Effector memory CD8-positive, alpha-beta T cell (primary cell): Measurements from ENCODE around the gene ZNF43.
A peak's percentile ranks its signal among the peaks of the same experiment; 100 is the strongest.
"Not testable (repeated sequence)": the region's sequence is repeated elsewhere in the genome, so short reads cannot be mapped to it uniquely, and the experiment has no call there.

ENCODE experiments used
- ATAC-seq: fragments of 150-1000 bp; cut with Tn5 transposase; replicated peaks from 2 replicates; pipeline ENCODE4 v1.10.0; 2021; ENCODE audit warnings: mild to moderate bottlenecking, moderate library complexity
- DNase-seq, 3 experiments: peaks; one replicate each; pipeline ENCODE4 v3.0.0; 2021
- H3K27ac Mint-ChIP-seq, 2 donors: one replicate each; pipeline ENCODE4 v1.8.0; 2022; ENCODE audit warnings: mild to moderate bottlenecking in 2 of 2, mixed read lengths in 2 of 2, moderate library complexity in 2 of 2
- H3K27me3 Mint-ChIP-seq, 2 donors: one replicate each; pipeline ENCODE4 v1.8.0; 2022; ENCODE audit warnings: mixed read lengths in 2 of 2
- H3K36me3 Mint-ChIP-seq: one replicate; pipeline ENCODE4 v1.8.0; 2022; ENCODE audit warnings: mild to moderate bottlenecking, moderate library complexity, mixed read lengths; ENCODE audit not compliant: insufficient read depth
- H3K4me1 Mint-ChIP-seq, 2 donors: one replicate each; pipeline ENCODE4 v1.8.0; 2022; ENCODE audit warnings: low read depth in 2 of 2, mixed read lengths in 2 of 2
- H3K4me3 Mint-ChIP-seq, 2 donors: one replicate each; pipeline ENCODE4 v1.8.0; 2022; ENCODE audit warnings: mild to moderate bottlenecking in 2 of 2, mixed read lengths in 2 of 2, moderate library complexity in 2 of 2
- H3K9me3 Mint-ChIP-seq, 2 donors: one replicate each; pipeline ENCODE4 v1.8.0; 2022; ENCODE audit warnings: mixed read lengths in 2 of 2

ZNF43 gene

DNA sequence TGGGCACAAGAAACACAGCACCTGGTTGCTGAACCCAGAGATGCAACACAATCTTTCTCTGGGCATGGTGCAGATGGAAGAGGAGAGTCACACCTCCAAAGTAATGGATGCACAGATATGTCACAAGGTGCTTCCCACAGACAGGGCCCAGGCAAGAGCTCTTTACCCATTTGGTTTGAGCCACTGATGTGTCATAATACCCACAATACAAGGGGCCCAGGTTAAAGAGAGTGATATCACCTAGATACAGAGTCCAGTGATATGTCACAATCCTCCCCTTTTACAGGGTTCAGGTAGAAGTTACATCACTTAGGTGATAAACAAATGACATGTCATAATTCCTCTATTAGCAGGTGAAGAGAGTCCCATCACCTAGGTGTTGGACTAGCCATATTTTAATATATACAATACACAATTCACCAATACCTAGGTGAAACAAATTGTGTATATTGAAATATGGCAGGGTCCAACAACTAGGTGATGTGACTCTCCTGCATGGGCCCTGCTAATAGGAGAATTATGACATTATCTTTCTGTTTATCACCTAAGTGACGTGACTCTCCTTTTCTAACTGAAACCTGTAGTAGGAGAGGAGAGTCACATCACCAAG, 5.6 kb upstream of the ZNF43 start:
- DNase-seq (no peak), ATAC-seq (no peak)

DNA sequence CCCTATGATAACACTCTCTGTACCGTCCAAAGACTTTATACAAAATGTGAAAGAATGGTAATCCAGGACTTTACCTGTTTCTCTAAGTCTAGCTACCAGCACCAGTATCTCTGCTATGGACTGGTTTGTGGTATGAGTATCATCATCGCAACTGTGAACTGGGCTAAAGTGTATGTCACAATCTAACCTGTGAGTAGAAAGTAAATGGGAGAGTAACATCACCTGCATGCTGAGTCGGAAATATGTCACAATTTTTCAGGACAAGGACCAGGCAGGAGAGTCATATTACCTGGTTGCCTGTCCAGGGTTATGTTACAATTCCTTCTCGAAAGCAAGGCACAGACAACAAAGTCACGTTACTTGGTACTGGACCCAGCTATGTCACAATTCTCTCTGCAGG, 5.1 kb upstream of the ZNF43 start:
- ATAC-seq (no peak), DNase-seq (no peak)
- H3K27ac Mint-ChIP-seq = no peak overlapping the region
- H3K27me3 Mint-ChIP-seq = no peaks in the 10 kb centered on the region
- H3K9me3 Mint-ChIP-seq = no peaks in the 10 kb centered on the region
- H3K36me3 Mint-ChIP-seq = peaks cover 21% of the 10 kb centered on the region
- H3K4me1 Mint-ChIP-seq = peaks cover 0 to 1% of the 10 kb centered on the region in 2 donors
- no peak overlapping the region for H3K4me3 Mint-ChIP-seq

More for the DNA sequence above, 5.6 kb upstream of the ZNF43 start:
- Mint-ChIP-seq H3K27ac (no peak overlapping the region), H3K4me1 (peaks cover 0 to 1% of the 10 kb centered on the region in 2 donors), H3K4me3 (no peak overlapping the region), H3K9me3 (no peaks in the 10 kb centered on the region), H3K36me3 (peaks cover 16% of the 10 kb centered on the region), H3K27me3 (no peaks in the 10 kb centered on the region)

DNA sequence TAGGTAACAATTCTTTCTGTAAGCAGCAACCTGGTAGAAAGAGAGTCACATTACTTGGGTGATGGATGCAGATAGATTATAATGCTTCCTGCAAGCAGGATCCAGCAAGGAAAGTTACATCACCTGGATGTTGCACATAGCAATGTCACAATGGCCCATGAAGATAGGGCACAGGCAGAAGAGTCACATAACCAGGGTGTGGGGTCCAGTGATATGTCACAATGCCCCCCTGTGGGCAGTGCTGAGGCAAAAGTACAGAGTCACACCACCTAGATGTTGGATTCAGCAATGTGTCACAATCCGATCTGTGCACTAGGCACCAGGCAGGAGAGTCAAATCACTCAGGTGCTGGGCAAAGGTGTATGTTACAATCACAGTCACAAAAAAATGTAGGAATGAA, 4.0 kb upstream of the ZNF43 start:
- Mint-ChIP-seq H3K27me3 (no peaks in the 10 kb centered on the region), H3K27ac (no peak overlapping the region), H3K4me1 (peaks cover 5 to 8% of the 10 kb centered on the region in 2 donors), H3K36me3 (peaks cover 32% of the 10 kb centered on the region), H3K4me3 (no peak overlapping the region), H3K9me3 (no peaks in the 10 kb centered on the region)
- ATAC-seq = no peak
- DNase-seq = no peak

DNA sequence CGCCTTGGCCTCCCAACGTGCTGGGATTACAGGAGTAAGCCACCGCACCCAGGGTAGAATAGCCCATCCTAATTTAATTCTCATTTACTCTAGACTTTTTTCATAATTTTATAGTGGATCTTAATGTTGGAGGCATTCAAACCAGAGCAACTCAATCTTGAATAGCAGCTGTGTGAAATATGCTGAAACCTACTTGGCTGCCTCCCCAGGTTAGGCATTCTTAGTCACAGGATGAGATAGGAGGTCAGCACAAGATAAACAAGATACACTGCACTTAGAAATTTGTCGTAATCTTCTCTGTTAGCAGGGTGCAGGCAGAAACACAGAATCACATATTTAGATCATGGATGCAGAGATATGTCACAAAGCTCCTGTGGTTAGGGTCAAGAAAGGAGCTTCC, 2.7 kb upstream of the ZNF43 start:
- DNase-seq = no peak
- no peak overlapping the region for H3K27ac Mint-ChIP-seq
- ATAC-seq = no peak
- H3K4me1 Mint-ChIP-seq = peaks cover 14 to 16% of the 10 kb centered on the region in 2 donors
- H3K4me3 Mint-ChIP-seq = no peak overlapping the region
- peaks cover 30% of the 10 kb centered on the region for H3K36me3 Mint-ChIP-seq
- H3K27me3 Mint-ChIP-seq = no peaks in the 10 kb centered on the region
- H3K9me3 Mint-ChIP-seq = no peaks in the 10 kb centered on the region

DNA sequence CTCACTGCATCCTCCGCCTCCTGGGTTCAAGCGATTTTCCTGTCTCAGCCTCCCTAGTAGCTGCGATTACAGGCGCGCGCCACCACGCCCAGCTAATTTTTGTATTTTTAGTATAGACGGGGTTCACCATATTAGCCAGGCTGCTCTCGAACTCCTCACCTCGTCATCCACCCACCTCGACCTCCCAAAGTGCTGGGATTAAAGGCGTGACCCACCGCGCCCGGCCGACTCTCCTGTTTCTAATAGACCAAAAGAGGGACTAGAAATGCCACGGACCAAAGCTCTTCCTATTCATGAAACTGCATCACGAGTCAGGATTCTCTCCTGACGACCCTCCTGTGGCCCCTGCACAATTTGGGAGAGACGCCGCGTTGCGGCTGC, 563 bp downstream of the ZNF43 start:
- ATAC-seq (no peak), DNase-seq (peak in 1 of 3 experiments; percentile 8)
- H3K27ac Mint-ChIP-seq = peak overlapping the region; percentile 97 to 100
- H3K36me3 Mint-ChIP-seq = peaks cover 24% of the 10 kb centered on the region
- H3K27me3 Mint-ChIP-seq = no peaks in the 10 kb centered on the region
- peaks cover 23 to 29% of the 10 kb centered on the region in 2 donors for H3K4me1 Mint-ChIP-seq
- H3K4me3 Mint-ChIP-seq = peak overlapping the region; percentile 95 to 100
- no peaks in the 10 kb centered on the region for H3K9me3 Mint-ChIP-seq

DNA sequence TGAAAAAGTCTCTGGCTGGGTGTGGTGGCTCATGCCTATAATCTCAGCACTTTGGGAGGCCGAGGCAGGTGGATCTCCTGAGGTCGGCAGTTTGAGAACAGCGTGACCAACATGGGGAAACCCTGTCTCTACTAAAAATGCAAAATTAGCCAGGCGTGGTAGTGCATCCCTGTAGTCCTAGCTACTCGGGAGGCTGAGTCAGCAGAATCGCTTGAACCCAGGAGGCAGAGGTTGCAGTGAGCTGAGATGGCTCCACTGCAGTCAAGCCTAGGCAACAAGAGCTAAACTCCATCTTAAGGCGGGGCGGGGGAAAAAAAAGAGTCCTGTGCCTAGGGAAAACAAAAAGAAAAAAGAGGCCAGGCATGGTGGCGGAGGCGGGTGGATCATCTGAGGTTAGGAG, 2.2 kb downstream of the ZNF43 start:
- ATAC-seq (no peak), DNase-seq (no peak)
- Mint-ChIP-seq H3K27ac (peak overlapping the region; percentile 38 to 100), H3K4me3 (peak overlapping the region; percentile 95 to 100), H3K4me1 (peaks cover 29 to 38% of the 10 kb centered on the region in 2 donors), H3K9me3 (no peaks in the 10 kb centered on the region), H3K36me3 (peaks cover 24% of the 10 kb centered on the region), H3K27me3 (no peaks in the 10 kb centered on the region)

DNA sequence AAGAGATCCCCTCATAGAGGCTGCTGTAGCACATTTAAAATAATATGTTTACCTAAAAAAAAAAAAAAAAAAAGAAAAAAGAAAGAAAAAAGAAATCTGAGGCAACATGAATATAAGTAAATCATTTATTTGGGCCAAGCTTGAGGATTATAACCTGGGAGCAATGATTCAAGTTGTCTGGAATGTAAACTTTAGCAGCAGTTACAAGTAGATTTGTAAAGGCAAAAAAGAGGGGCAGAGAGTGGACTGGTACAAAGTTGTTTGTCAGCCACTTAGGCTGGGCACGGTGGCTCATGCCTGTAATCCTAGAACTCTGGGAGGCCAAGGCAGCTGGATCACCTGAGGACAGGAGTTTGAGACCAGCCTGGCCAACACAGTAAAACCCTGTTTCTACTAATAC, 11.3 kb downstream of the ZNF43 start:
- ATAC-seq (no peak), DNase-seq (no peak)
- Mint-ChIP-seq H3K27ac (peak overlapping the region in 1 of 2 donors; percentile 29), H3K9me3 (no peaks in the 10 kb centered on the region), H3K4me1 (peaks cover 3 to 5% of the 10 kb centered on the region in 2 donors), H3K27me3 (no peaks in the 10 kb centered on the region), H3K4me3 (no peak overlapping the region), H3K36me3 (peaks cover 11% of the 10 kb centered on the region)

DNA sequence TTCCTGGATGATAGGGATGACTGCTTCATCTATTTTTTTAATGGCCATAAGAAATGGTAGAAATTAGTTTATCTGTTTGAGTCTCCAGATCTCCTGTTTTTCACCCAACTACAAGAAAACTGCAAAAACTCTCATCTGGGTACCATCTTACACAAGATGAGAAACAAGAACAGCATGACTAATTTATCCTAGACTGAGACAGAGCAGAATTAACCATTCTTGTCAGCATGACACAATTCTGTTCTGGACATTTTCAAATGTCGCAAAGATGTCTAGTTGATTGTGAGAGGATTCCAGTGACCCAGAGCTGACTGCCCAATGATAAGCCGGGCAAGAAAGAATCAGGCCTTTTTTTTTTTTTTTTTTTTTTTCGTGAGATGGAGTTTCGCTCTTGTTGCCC, 12.8 kb downstream of the ZNF43 start:
- Mint-ChIP-seq H3K4me3 (no peak overlapping the region), H3K27me3 (no peaks in the 10 kb centered on the region), H3K4me1 (peaks cover 2 to 7% of the 10 kb centered on the region in 2 donors), H3K27ac (no peak overlapping the region), H3K36me3 (peaks cover 20% of the 10 kb centered on the region), H3K9me3 (peaks cover 0 to 1% of the 10 kb centered on the region in 2 donors)
- no peak for ATAC-seq
- no peak for DNase-seq

DNA sequence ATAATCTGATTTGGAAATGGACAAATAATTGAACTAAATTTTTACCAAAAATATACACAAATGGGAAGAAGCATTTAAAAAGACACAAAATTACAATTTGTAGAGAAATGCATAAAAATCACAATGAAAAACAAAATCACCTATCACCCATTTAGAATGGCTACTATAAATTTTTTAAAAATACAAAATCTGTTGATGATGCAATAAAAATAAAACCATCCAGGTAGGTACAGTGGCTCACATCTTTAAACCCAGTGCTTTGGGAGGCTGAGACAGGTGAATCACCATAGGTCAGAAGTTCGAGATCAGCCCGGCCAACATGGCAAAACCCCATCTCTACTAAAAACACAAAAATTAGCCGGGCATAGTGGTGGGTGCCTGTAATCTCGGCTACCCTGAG, 23.5 kb downstream of the ZNF43 start:
- Mint-ChIP-seq H3K9me3 (no peaks in the 10 kb centered on the region), H3K27me3 (no peaks in the 10 kb centered on the region), H3K4me3 (no peak overlapping the region)

DNA sequence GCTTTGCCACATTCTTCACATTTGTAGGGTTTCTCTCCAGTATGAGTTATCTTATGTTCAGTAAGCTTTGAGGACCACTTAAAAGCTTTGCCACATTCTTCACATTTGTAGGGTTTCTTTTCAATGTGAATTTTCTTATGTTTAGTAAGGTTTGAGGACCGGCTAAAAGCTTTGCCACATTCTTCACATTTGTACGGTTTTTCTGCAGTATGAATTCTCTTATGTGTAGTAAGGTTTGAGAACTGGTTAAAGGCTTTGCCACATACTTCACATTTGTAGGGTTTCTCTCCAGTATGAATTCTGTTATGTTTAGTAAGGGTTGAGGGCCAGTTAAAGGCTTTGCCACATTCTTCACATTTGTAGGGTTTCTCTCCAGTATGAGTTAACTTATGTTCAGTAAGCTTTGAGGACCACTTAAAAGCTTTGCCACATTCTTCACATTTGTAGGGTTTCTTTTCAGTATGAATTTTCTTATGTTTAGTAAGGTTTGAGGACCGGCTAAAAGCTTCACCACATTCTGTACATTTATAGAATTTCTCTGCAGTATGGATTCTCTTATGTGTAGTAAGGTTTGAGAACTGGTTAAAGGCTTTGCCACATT, 27.5 kb downstream of the ZNF43 start:
- not testable (repeated sequence) for H3K27me3 Mint-ChIP-seq, H3K27ac Mint-ChIP-seq, H3K9me3 Mint-ChIP-seq, H3K4me1 Mint-ChIP-seq, DNase-seq, ATAC-seq, H3K4me3 Mint-ChIP-seq
- H3K36me3 Mint-ChIP-seq = peaks cover 48% of the 10 kb centered on the region

More for the DNA sequence above, 23.5 kb downstream of the ZNF43 start:
- Mint-ChIP-seq H3K4me1 (no peaks in the 10 kb centered on the region), H3K36me3 (peaks cover 81% of the 10 kb centered on the region), H3K27ac (no peak overlapping the region)
- ATAC-seq (no peak), DNase-seq (no peak)

DNA sequence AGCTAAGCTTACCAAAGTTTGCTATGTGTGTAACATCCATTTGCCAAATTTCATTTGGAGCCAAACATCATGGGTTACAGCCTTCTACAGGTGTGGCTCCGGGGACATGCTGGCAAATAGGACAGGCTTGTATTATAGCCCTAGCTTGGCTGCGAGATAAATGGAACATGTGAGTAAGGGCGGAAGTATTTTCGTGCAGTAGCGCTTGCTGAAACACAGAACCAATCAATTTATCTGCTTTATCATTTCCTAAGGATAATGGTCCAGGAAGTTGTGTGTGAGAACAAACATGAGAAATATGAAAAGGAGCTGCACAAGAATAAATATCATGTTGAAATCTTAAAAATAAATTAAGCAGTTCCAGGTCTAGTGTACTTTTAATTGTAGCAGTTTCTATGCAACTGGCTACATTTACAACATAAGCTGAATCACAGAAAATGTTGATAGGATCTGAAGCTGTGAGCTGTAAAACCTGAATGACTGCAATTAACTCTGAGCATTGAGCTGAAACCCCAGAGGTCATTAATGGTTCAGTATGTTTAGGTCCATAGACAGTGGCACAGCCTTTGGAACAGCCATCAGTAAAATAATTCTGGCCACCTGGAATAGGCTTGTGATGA, 46.4 kb downstream of the ZNF43 start:
- no peak overlapping the region for H3K27ac Mint-ChIP-seq
- H3K9me3 Mint-ChIP-seq = peaks cover 0 to 2% of the 10 kb centered on the region in 2 donors
- ATAC-seq = no peak
- DNase-seq = no peak
- no peak overlapping the region for H3K4me3 Mint-ChIP-seq
- no peaks in the 10 kb centered on the region for H3K36me3 Mint-ChIP-seq
- no peaks in the 10 kb centered on the region for H3K4me1 Mint-ChIP-seq
- H3K27me3 Mint-ChIP-seq = peaks cover 7 to 12% of the 10 kb centered on the region in 2 donors

DNA sequence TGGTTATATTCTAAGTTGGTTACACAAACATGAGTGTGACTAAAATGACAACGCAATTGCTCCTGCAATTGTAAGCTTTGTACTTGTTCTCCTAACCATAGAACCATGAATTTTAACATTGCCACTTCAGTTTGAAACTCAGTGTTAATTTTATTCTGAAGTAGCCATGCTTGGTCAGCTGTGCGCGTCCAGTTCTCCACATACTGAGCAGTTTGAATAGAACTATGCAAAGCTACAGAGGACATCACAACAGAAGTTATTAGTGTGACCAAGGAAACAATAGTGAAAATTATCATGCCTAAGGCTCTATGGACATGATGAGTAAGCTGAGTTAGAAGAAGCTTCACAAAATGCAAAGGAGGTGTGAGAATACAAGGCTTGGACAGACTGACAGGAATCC, 49.0 kb downstream of the ZNF43 start:
- peaks cover 0 to 2% of the 10 kb centered on the region in 2 donors for H3K9me3 Mint-ChIP-seq
- no peak overlapping the region for H3K4me3 Mint-ChIP-seq
- ATAC-seq (no peak), DNase-seq (no peak)
- no peaks in the 10 kb centered on the region for H3K4me1 Mint-ChIP-seq
- H3K27me3 Mint-ChIP-seq = peaks cover 7 to 10% of the 10 kb centered on the region in 2 donors
- no peak overlapping the region for H3K27ac Mint-ChIP-seq
- no peaks in the 10 kb centered on the region for H3K36me3 Mint-ChIP-seq

DNA sequence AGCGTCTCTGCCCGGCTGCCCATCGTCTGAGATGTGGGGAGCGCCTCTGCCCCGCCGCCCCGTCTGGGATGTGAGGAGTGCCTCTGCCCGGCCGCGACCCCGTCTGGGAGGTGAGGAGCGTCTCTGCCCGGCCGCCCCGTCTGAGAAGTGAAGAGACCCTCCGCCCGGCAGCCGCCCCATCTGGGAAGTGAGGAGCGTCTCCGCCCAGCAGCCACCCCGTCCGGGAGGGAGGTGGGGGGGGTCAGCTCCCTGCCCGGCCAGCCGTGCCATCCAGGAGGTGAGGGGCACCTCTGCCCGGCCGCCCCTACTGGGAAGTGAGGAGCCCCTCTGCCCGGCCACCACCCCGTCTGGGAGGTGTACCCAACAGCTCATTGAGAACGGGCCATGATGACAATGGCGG, 60.2 kb downstream of the ZNF43 start:
- not testable (repeated sequence) for H3K9me3 Mint-ChIP-seq, ATAC-seq, H3K27me3 Mint-ChIP-seq, DNase-seq, H3K4me3 Mint-ChIP-seq, H3K27ac Mint-ChIP-seq, H3K36me3 Mint-ChIP-seq, H3K4me1 Mint-ChIP-seq
